ENCODE results near the gene TIAL1. TPM values are rescaled to one million over a fixed set of nuclear protein-coding genes. Genes with fewer than 3 reads are reported as not detected.
A peak's percentile ranks its signal among the peaks of the same experiment; 100 is the strongest.
"Not testable (repeated sequence)": the region's sequence is repeated elsewhere in the genome, so short reads cannot be mapped to it uniquely, and the experiment has no call there.

Gene TIAL1
- total RNA-seq, 1 experiment from 2014 or later: 220 TPM

GRCh38 chr10:119619811-119620210 lies 23.0 kb upstream of the TIAL1 start:
- POLR2A ChIA-PET: interaction anchor here (0.7 to 1.1 kb wide), 2 partner anchors 12 to 23 kb away, joined by 3 read pairs; partner anchors contain the start of gene TIAL1
- BruUV-seq (replicated peaks): not testable (repeated sequence)
- H3K4me2 ChIP-seq (ENCODE audit: low read length): peak overlapping the region; percentile 52; the same call in 1 of the 2 replicates

GRCh38 chr10:119619215-119619614 lies 22.5 kb upstream of the TIAL1 start:
- intact Hi-C loops (cut with micrococcal nuclease): no loop called here
- no peak overlapping the region for H3K4me2 ChIP-seq (ENCODE audit: low read length)
- H3K27me3 ChIP-seq (ENCODE audit: insufficient read depth, low read length): no peaks in the 10 kb centered on the region
- H3K4me1 ChIP-seq (ENCODE audit: control insufficient read depth in 1 of 2, insufficient read depth in 2 of 2, low read length in 2 of 2): peaks cover 8 to 15% of the 10 kb centered on the region in 2 experiments
- no peak for DNase-seq (ENCODE audit: low read depth, low spot score)
- H3K9me2 ChIP-seq (ENCODE audit: insufficient read depth): no peaks in the 10 kb centered on the region
- no peaks in the 10 kb centered on the region for H4K20me1 ChIP-seq (ENCODE audit: insufficient read depth)
- H3K79me2 ChIP-seq (ENCODE audit: insufficient read depth, low read length): no peaks in the 10 kb centered on the region
- RAD21 ChIA-PET (ENCODE audit: low non-redundant PET in 1 of 2, low total read pairs in 2 of 2, uncharacterized antibody in 2 of 2, unreplicated experiment in 2 of 2): no interaction called here
- H2AFZ ChIP-seq (ENCODE audit: low read depth, low read length, poor library complexity, severe bottlenecking): no peak overlapping the region
- H3K36me3 ChIP-seq (ENCODE audit: control insufficient read depth in 1 of 2, insufficient read depth in 2 of 2, low read length in 2 of 2): no peaks in the 10 kb centered on the region
- H3K4me3 ChIP-seq (replicated peaks in 1 of 2; ENCODE audit: low read depth in 1 of 2, low read length in 2 of 2): no peak overlapping the region
- H3K9ac ChIP-seq (ENCODE audit: low read length): no peak overlapping the region
- H3K9me3 ChIP-seq (ENCODE audit: control insufficient read depth in 1 of 2, insufficient read depth in 1 of 2, low read depth in 1 of 2, low read length in 2 of 2): no peaks in the 10 kb centered on the region
- CTCF ChIA-PET: interaction anchor here (1.0 to 1.3 kb wide), 2 partner anchors 11 to 17 kb away, joined by 3 to 4 read pairs; no protein-coding TSS in a partner anchor
- ATAC-seq: no peak
- no TSS peak for BruUV-seq (replicated peaks)
- POLR2A ChIA-PET: interaction anchor here (1.1 kb wide), 1 partner anchor 11 kb away, joined by 3 read pairs; no protein-coding TSS in a partner anchor
- no peak overlapping the region for H3K27ac ChIP-seq (ENCODE audit: low read depth, low read length)
- TF ChIP-seq POLR2A (IDR thresholded peaks at IDR 0.05; ENCODE audit: borderline replicate concordance, extremely low read depth, insufficient read depth, insufficient read length) (no peak), EZH2 (IDR thresholded peaks at IDR 0.05) (no peak), ZNF274 (IDR thresholded peaks at IDR 0.05; ENCODE audit: low read depth, low read length) (no peak), TCF7L2 (IDR thresholded peaks at IDR 0.05; ENCODE audit: borderline replicate concordance, extremely low read depth, insufficient read depth, insufficient read length) (no peak), YY1 (IDR thresholded peaks at IDR 0.05; ENCODE audit: extremely low read depth, insufficient replicate concordance, low read depth, low read length) (no peak), EZH2phosphoT487 (IDR thresholded peaks at IDR 0.05; ENCODE audit: borderline replicate concordance) (no peak), FOSL1 (IDR thresholded peaks at IDR 0.05; ENCODE audit: low read depth) (no peak), EGR1 (IDR thresholded peaks at IDR 0.05; ENCODE audit: low read depth) (no peak), SIN3A (IDR thresholded peaks at IDR 0.05; ENCODE audit: low read depth) (no peak), JUND (IDR thresholded peaks at IDR 0.05) (no peak), ZFX (IDR thresholded peaks at IDR 0.05) (no peak), ATF3 (IDR thresholded peaks at IDR 0.05) (no peak), CEBPB (IDR thresholded peaks at IDR 0.05; ENCODE audit: low read depth) (no peak), RAD21 (IDR thresholded peaks at IDR 0.05; ENCODE audit: low read depth) (no peak), CBX3 (IDR thresholded peaks at IDR 0.05; ENCODE audit: low read depth) (no peak), CTCF (IDR thresholded peaks at IDR 0.05 in 2 of 3, conservative IDR thresholded peaks at IDR 0.05 in 1 of 3; ENCODE audit: borderline replicate concordance in 1 of 3, insufficient read depth in 1 of 3, low read depth in 2 of 3, low read length in 2 of 3) (no peak), SP1 (IDR thresholded peaks at IDR 0.05; ENCODE audit: low read depth) (no peak), ZBTB33 (IDR thresholded peaks at IDR 0.05; ENCODE audit: extremely low read depth, insufficient replicate concordance, low read length) (no peak), SRF (IDR thresholded peaks at IDR 0.05; ENCODE audit: low read depth) (no peak)

More at GRCh38 chr10:119619811-119620210, 23.0 kb upstream of the TIAL1 start:
- H3K9me2 ChIP-seq (ENCODE audit: insufficient read depth); H3K9ac ChIP-seq (ENCODE audit: low read length); DNase-seq (ENCODE audit: low read depth, low spot score); intact Hi-C loops (cut with micrococcal nuclease); H4K20me1 ChIP-seq (ENCODE audit: insufficient read depth); H3K27me3 ChIP-seq (ENCODE audit: insufficient read depth, low read length); ATAC-seq; H3K36me3 ChIP-seq (ENCODE audit: control insufficient read depth in 1 of 2, insufficient read depth in 2 of 2, low read length in 2 of 2); RAD21 ChIA-PET (ENCODE audit: low non-redundant PET in 1 of 2, low total read pairs in 2 of 2, uncharacterized antibody in 2 of 2, unreplicated experiment in 2 of 2); H3K27ac ChIP-seq (ENCODE audit: low read depth, low read length); H3K79me2 ChIP-seq (ENCODE audit: insufficient read depth, low read length); H2AFZ ChIP-seq (ENCODE audit: low read depth, low read length, poor library complexity, severe bottlenecking); H3K4me3 ChIP-seq (replicated peaks in 1 of 2; ENCODE audit: low read depth in 1 of 2, low read length in 2 of 2); H3K9me3 ChIP-seq (ENCODE audit: control insufficient read depth in 1 of 2, insufficient read depth in 1 of 2, low read depth in 1 of 2, low read length in 2 of 2): not testable (repeated sequence)
- CTCF ChIA-PET: interaction anchor here (0.7 to 1.3 kb wide), 3 partner anchors 12 to 23 kb away, joined by 3 read pairs; partner anchors contain the start of gene TIAL1
- H3K4me1 ChIP-seq (ENCODE audit: control insufficient read depth in 1 of 2, insufficient read depth in 2 of 2, low read length in 2 of 2): peaks cover 8 to 15% of the 10 kb centered on the region in 2 experiments
